Activated CD8-positive, alpha-beta T cell treated with anti-CD3 and anti-CD28 coated beads for 36 hours (primary cell): ENCODE measurements around the gene STYX. TPM values are rescaled to one million over a fixed set of nuclear protein-coding genes. Genes with fewer than 3 reads are reported as not detected.
A peak's percentile ranks its signal among the peaks of the same experiment; 100 is the strongest.
"Not testable (repeated sequence)": the region's sequence is repeated elsewhere in the genome, so short reads cannot be mapped to it uniquely, and the experiment has no call there.

Experiments used
- ATAC-seq: fragments of 200-7000 bp; cut with Tn5 transposase; one replicate; pipeline ENCODE4 v1.10.0; 2021; ENCODE audit warnings: mild to moderate bottlenecking, moderate library complexity
- CTCF ChIA-PET: fragments of 350-600 bp; sonication (Branson Sonifier 250); formaldehyde crosslinking; loops from one replicate; lab custom pipeline; 2021; ENCODE audit warnings: antibody characterized with exemption; lab: Charles Lee
- POLR2A ChIA-PET: fragments of 350-600 bp; sonication (Branson Sonifier 250); formaldehyde crosslinking; loops from one replicate; lab custom pipeline; 2021; ENCODE audit warnings: antibody characterized with exemption; lab: Charles Lee
- DNase-seq: peaks from one replicate; pipeline ENCODE4 v3.0.0-alpha.2; 2020
- H3K27ac Mint-ChIP-seq: one replicate; pipeline ENCODE4 v1.8.0; 2021; ENCODE audit warnings: mild to moderate bottlenecking, mixed read lengths
- H3K27me3 Mint-ChIP-seq: one replicate; pipeline ENCODE4 v1.8.0; 2021; ENCODE audit warnings: mixed read lengths
- H3K36me3 Mint-ChIP-seq: one replicate; pipeline ENCODE4 v1.8.0; 2021; ENCODE audit warnings: low read depth, mixed read lengths
- H3K4me1 Mint-ChIP-seq: one replicate; pipeline ENCODE4 v1.8.0; 2021; ENCODE audit warnings: low read depth, mixed read lengths
- H3K4me3 Mint-ChIP-seq: one replicate; pipeline ENCODE4 v1.8.0; 2021; ENCODE audit warnings: mild to moderate bottlenecking, moderate library complexity, mixed read lengths
- H3K9me3 Mint-ChIP-seq: one replicate; pipeline ENCODE4 v1.8.0; 2021; ENCODE audit warnings: mixed read lengths
- intact Hi-C: fragments of 100-400 bp; cut with micrococcal nuclease; formaldehyde crosslinking; loops from one replicate; pipeline ENCODE4 v1.10.0; 2022
- total RNA-seq, 2 experiments: library from RNA; stranded (reverse); gene quantifications; one replicate each; pipeline ENCODE4 v1.2.3, GENCODE V29; 2021
- TF ChIP-seq, protein P1 (sequence below): fragments of 200-600 bp; IDR thresholded peaks from one replicate; pipeline ENCODE4 v1.8.0; 2022; ENCODE audit warnings: antibody characterized with exemption, mild to moderate bottlenecking

The STYX gene
- total RNA-seq, 2 experiments from 2014 or later = 13.0 to 13.2 TPM

DNA sequence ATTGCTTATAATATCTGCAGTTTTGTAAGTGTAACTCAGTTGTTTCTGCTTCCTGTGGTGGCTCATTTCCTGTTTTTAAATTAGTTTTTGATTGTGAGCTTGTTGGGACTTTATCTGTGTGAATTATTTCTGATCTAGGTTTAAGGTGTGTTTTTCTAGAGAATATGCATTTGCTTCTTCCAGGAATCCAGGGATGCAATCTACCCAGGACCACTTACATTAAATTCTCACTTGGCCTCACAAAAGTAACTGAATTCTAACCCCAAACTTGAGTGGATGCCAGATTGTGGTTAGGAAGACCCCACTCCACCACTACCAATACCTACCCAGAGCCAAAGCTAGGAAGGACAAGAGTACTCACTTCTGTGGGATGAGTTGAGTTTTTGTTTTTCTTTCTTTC lies 11.9 kb downstream of the STYX start:
- Mint-ChIP-seq H3K27ac (peak overlapping the region; percentile 93), H3K27me3 (no peaks in the 10 kb centered on the region), H3K9me3 (no peaks in the 10 kb centered on the region), H3K4me3 (peak overlapping the region; percentile 68), H3K36me3 (peaks cover 22% of the 10 kb centered on the region), H3K4me1 (peaks cover 67% of the 10 kb centered on the region)
- TF ChIP-seq, protein P1, sequence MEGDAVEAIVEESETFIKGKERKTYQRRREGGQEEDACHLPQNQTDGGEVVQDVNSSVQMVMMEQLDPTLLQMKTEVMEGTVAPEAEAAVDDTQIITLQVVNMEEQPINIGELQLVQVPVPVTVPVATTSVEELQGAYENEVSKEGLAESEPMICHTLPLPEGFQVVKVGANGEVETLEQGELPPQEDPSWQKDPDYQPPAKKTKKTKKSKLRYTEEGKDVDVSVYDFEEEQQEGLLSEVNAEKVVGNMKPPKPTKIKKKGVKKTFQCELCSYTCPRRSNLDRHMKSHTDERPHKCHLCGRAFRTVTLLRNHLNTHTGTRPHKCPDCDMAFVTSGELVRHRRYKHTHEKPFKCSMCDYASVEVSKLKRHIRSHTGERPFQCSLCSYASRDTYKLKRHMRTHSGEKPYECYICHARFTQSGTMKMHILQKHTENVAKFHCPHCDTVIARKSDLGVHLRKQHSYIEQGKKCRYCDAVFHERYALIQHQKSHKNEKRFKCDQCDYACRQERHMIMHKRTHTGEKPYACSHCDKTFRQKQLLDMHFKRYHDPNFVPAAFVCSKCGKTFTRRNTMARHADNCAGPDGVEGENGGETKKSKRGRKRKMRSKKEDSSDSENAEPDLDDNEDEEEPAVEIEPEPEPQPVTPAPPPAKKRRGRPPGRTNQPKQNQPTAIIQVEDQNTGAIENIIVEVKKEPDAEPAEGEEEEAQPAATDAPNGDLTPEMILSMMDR = no peak
- ATAC-seq (peak; percentile 26), DNase-seq (no peak)
- CTCF ChIA-PET = interaction anchor here (1.0 to 2.5 kb wide), 3 partner anchors 13 to 451 kb away, joined by 3 to 8 read pairs (median 4); partner anchors contain the start of gene STYX
- intact Hi-C loops = loop anchor here (2.0 kb wide), 1 partner anchor 35 kb away; the partner anchor contains the start of gene PSMC6
- POLR2A ChIA-PET = interaction anchor here (1.1 to 2.5 kb wide), 3 partner anchors 11 to 49 kb away, joined by 4 to 13 read pairs (median 11); partner anchors contain the start of genes ERO1A, GNPNAT1 and STYX

DNA sequence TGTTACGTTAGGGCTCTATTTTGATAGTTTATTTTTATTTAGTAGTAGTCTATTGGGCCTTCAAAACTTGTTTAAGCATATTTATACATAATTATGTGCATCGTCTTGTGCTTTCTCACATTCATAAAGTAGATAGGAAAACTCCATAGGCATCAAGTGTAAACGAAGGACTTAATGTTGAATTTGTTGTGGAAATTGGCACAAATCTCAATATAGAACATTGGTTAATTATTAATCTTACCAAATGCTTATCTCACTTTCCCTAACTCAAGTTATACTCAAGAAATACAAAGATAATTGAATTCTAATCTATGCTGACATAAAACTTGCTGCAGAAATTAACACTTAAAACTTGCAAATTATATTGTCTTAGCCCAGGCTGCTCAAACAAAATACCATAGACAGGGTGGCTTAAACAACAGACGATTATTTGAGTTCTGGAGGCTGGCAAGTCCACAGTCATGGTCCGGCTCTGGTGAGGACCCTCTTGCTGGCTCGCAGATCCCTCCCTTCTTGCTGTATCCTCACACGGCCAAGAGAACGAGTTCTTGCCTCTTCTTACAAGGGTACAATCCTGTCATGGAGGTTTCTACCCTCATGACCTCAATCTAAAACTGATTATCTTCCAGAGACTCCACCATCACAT lies 18.8 kb downstream of the STYX start:
- ChIA-PET CTCF (no interaction called here), POLR2A (no interaction called here)
- Mint-ChIP-seq H3K36me3 (peaks cover 33% of the 10 kb centered on the region), H3K27me3 (no peaks in the 10 kb centered on the region), H3K4me1 (peaks cover 25% of the 10 kb centered on the region), H3K4me3 (no peak overlapping the region), H3K27ac (no peak overlapping the region), H3K9me3 (no peaks in the 10 kb centered on the region)
- DNase-seq (no peak), ATAC-seq (no peak)
- intact Hi-C loops = no loop called here
- TF ChIP-seq, protein P1 = no peak

DNA sequence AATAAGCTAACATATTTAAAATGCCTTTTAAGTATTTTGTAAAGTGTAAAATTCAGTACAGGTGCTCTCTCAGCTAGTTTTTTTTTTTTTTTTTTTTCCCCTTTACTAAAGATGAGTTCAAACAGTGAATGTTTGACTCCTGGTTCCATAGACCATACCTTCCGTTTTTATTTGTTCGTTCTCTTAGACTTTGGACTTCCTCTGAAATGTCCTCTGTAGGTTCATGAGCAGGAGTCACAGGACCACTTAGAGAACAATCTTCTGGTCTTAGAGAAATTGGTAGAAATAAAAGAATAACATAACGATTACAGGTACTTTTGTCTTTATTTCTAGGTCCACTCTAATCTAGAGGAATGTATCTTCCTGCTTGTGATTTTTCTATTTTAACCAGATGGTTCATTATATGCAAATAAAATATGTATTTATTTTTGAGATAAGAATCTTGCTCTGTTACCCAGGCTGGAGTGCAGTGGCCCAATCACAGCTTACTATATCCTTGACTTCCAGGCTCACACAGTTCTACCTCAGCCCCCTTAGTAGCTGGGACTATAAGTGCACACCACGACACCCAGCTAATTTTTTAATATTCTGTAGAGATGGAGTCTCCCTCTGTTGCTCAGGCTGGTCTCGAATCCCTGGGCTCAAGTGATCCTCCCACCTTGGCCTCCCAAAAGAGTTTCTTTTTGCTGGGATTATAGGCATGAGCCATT lies 25.8 kb downstream of the STYX start:
- Mint-ChIP-seq H3K27me3 (no peaks in the 10 kb centered on the region), H3K4me1 (no peaks in the 10 kb centered on the region), H3K36me3 (peaks cover 12% of the 10 kb centered on the region), H3K9me3 (no peaks in the 10 kb centered on the region), H3K27ac (no peak overlapping the region), H3K4me3 (no peak overlapping the region)
- intact Hi-C loops = no loop called here
- TF ChIP-seq, protein P1 = no peak
- ChIA-PET CTCF (interaction anchor here (0.8 to 1.1 kb wide), 2 partner anchors 10 to 33 kb away, joined by 3 to 5 read pairs; no protein-coding TSS in a partner anchor), POLR2A (no interaction called here)
- DNase-seq (no peak), ATAC-seq (no peak)

DNA sequence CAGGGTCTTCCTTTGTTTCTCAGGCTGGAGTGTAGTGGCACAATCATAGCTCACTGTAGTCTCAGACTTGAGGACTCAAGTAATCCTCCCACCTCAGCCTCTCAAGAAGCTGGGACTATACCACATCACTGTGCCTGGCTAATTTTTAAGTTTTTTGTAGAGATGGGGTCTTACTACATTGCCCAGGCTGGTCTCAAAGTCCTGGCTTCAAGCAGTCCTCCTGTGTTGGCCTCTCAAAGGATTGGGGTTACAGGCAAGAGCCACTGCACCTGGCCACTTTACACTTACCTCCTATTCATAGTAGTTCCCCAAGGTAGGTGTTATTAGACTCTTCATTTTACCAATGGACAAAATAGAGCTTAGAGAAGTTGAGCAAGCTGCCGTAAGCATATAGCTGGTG lies 29.2 kb downstream of the STYX start:
- Mint-ChIP-seq H3K36me3 (peaks cover 20% of the 10 kb centered on the region), H3K4me3 (no peak overlapping the region), H3K9me3 (no peaks in the 10 kb centered on the region), H3K27ac (no peak overlapping the region), H3K27me3 (no peaks in the 10 kb centered on the region), H3K4me1 (peaks cover 9% of the 10 kb centered on the region)
- ATAC-seq (no peak), DNase-seq (no peak)
- TF ChIP-seq, protein P1 = no peak
- CTCF ChIA-PET = interaction anchor here (1.2 kb wide), 1 partner anchor 24 kb away, joined by 3 read pairs; no protein-coding TSS in a partner anchor
- intact Hi-C loops = no loop called here
- POLR2A ChIA-PET = interaction anchor here (0.6 kb wide), 1 partner anchor 183 kb away, joined by 3 read pairs; no protein-coding TSS in a partner anchor

DNA sequence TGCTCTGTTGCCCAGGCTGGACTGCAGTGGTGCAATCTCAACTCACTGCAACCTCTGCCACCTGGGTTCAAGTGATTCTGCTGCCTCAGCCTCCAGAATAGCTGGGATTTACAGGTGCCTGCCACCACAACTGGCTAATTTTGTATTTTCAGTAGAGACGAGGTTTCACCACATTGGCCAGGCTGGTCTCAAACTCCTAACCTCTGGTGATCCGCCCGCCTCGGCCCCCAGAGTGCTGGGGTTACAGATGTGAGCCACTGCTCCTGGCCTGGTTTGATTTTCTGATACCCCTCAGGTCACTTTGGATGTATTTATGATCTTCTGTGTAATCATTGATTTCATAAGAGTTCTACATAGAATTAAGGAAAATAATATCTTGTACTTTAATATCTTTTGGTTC lies 33.0 kb downstream of the STYX start:
- CTCF ChIA-PET, H3K27me3 Mint-ChIP-seq, ATAC-seq, H3K9me3 Mint-ChIP-seq, DNase-seq, POLR2A ChIA-PET, intact Hi-C loops, H3K4me3 Mint-ChIP-seq: not testable (repeated sequence)
- Mint-ChIP-seq H3K4me1 (peaks cover 18% of the 10 kb centered on the region), H3K36me3 (peaks cover 31% of the 10 kb centered on the region), H3K27ac (peak overlapping the region; percentile 27)
